Measurements from ENCODE around the gene FBXL4.

The FBXL4 gene

GRCh38 chr6:98931696-98932095, 16.1 kb downstream of the FBXL4 start:
- Histone ChIP-seq H3K9ac (ENCODE audit: low read length) (no peak overlapping the region), H3K4me2 (ENCODE audit: low read length) (no peak overlapping the region), H2AFZ (ENCODE audit: insufficient read depth, low read length, poor library complexity) (no peak overlapping the region), H3K14ac (ENCODE audit: low read length) (no peak overlapping the region), H4K8ac (ENCODE audit: low read depth, low read length) (no peak overlapping the region), H3K9me3 (ENCODE audit: insufficient read depth, low read depth, low read length) (no peaks in the 10 kb centered on the region), H3K79me2 (ENCODE audit: control insufficient read depth, insufficient read depth, low read length, poor library complexity) (no peaks in the 10 kb centered on the region), H4K12ac (ENCODE audit: low read depth, low read length) (no peak overlapping the region), H3K36me3 (ENCODE audit: control insufficient read depth in 1 of 2, insufficient read depth in 2 of 2, low read length in 2 of 2) (no peaks in the 10 kb centered on the region), H4K91ac (ENCODE audit: low read depth, low read length) (no peak overlapping the region), H2BK12ac (ENCODE audit: low read length) (no peak overlapping the region), H2BK5ac (ENCODE audit: low read depth, low read length, poor library complexity) (no peak overlapping the region), H3K27ac (ENCODE audit: low read depth, low read length) (no peak overlapping the region), H3K23ac (ENCODE audit: low read length) (no peak overlapping the region), H2AK5ac (ENCODE audit: low read length) (no peak overlapping the region), H3K4me1 (ENCODE audit: control insufficient read depth in 1 of 2, insufficient read depth in 2 of 2, low read length in 2 of 2) (no peaks in the 10 kb centered on the region), H3K4me3 (ENCODE audit: low read depth, low read length) (no peak overlapping the region), H2BK120ac (ENCODE audit: insufficient read depth, low read length, poor library complexity) (no peak overlapping the region), H3K27me3 (ENCODE audit: insufficient read depth, low read length) (no peaks in the 10 kb centered on the region), H3K4ac (ENCODE audit: low read depth, low read length) (no peak overlapping the region), H3K79me1 (ENCODE audit: low read length) (no peaks in the 10 kb centered on the region), H3K18ac (ENCODE audit: low read length) (no peak overlapping the region)
- DNase-seq, result no peak
- no CpG with 5 or more reads among the region's 3 CpGs for WGBS (ENCODE audit: extremely low coverage, insufficient coverage, insufficient read length)

- Histone ChIP-seq H4K12ac (ENCODE audit: low read depth, low read length) (no peak overlapping the region), H3K9me3 (ENCODE audit: insufficient read depth, low read depth, low read length) (no peaks in the 10 kb centered on the region)
Measured at GRCh38 chr6:98929498-98930060, 18.2 kb downstream of the FBXL4 start.

GRCh38 chr6:98928688-98929087, 19.1 kb downstream of the FBXL4 start:
- Histone ChIP-seq H3K4me1 (ENCODE audit: control insufficient read depth in 1 of 2, insufficient read depth in 2 of 2, low read length in 2 of 2) (no peaks in the 10 kb centered on the region), H3K27me3 (ENCODE audit: insufficient read depth, low read length) (no peaks in the 10 kb centered on the region), H3K23ac (ENCODE audit: low read length) (no peak overlapping the region), H3K4me3 (ENCODE audit: low read depth, low read length) (no peak overlapping the region), H4K91ac (ENCODE audit: low read depth, low read length) (no peak overlapping the region), H2BK12ac (ENCODE audit: low read length) (no peak overlapping the region), H3K14ac (ENCODE audit: low read length) (no peak overlapping the region), H3K36me3 (ENCODE audit: control insufficient read depth in 1 of 2, insufficient read depth in 2 of 2, low read length in 2 of 2) (peaks cover 0 to 2% of the 10 kb centered on the region in 2 experiments), H2BK5ac (ENCODE audit: low read depth, low read length, poor library complexity) (no peak overlapping the region), H3K18ac (ENCODE audit: low read length) (no peak overlapping the region), H4K12ac (ENCODE audit: low read depth, low read length) (no peak overlapping the region), H3K79me1 (ENCODE audit: low read length) (no peaks in the 10 kb centered on the region), H2AK5ac (ENCODE audit: low read length) (no peak overlapping the region), H3K4ac (ENCODE audit: low read depth, low read length) (no peak overlapping the region), H3K9ac (ENCODE audit: low read length) (no peak overlapping the region), H3K9me3 (ENCODE audit: insufficient read depth, low read depth, low read length) (no peaks in the 10 kb centered on the region), H2AFZ (ENCODE audit: insufficient read depth, low read length, poor library complexity) (no peak overlapping the region), H4K8ac (ENCODE audit: low read depth, low read length) (no peak overlapping the region), H3K79me2 (ENCODE audit: control insufficient read depth, insufficient read depth, low read length, poor library complexity) (no peaks in the 10 kb centered on the region), H3K27ac (ENCODE audit: low read depth, low read length) (no peak overlapping the region), H3K4me2 (ENCODE audit: low read length) (no peak overlapping the region), H2BK120ac (ENCODE audit: insufficient read depth, low read length, poor library complexity) (no peak overlapping the region)
- 100% methylated on average over 3 of the region's 3 CpGs for WGBS (ENCODE audit: extremely low coverage, insufficient coverage, insufficient read length)
- DNase-seq, result no peak

More at GRCh38 chr6:98929498-98930060, 18.2 kb downstream of the FBXL4 start:
- Histone ChIP-seq H2BK120ac (ENCODE audit: insufficient read depth, low read length, poor library complexity) (no peak overlapping the region), H3K27me3 (ENCODE audit: insufficient read depth, low read length) (no peaks in the 10 kb centered on the region), H4K91ac (ENCODE audit: low read depth, low read length) (no peak overlapping the region), H3K79me1 (ENCODE audit: low read length) (no peaks in the 10 kb centered on the region), H3K27ac (ENCODE audit: low read depth, low read length) (no peak overlapping the region), H2BK5ac (ENCODE audit: low read depth, low read length, poor library complexity) (no peak overlapping the region), H3K4me2 (ENCODE audit: low read length) (no peak overlapping the region), H3K79me2 (ENCODE audit: control insufficient read depth, insufficient read depth, low read length, poor library complexity) (no peaks in the 10 kb centered on the region), H3K4me3 (ENCODE audit: low read depth, low read length) (no peak overlapping the region), H2BK12ac (ENCODE audit: low read length) (no peak overlapping the region), H3K23ac (ENCODE audit: low read length) (no peak overlapping the region), H3K14ac (ENCODE audit: low read length) (no peak overlapping the region), H3K4ac (ENCODE audit: low read depth, low read length) (no peak overlapping the region), H3K36me3 (ENCODE audit: control insufficient read depth in 1 of 2, insufficient read depth in 2 of 2, low read length in 2 of 2) (peaks cover 0 to 2% of the 10 kb centered on the region in 2 experiments), H3K18ac (ENCODE audit: low read length) (no peak overlapping the region), H4K8ac (ENCODE audit: low read depth, low read length) (no peak overlapping the region), H2AFZ (ENCODE audit: insufficient read depth, low read length, poor library complexity) (no peak overlapping the region), H3K4me1 (ENCODE audit: control insufficient read depth in 1 of 2, insufficient read depth in 2 of 2, low read length in 2 of 2) (no peaks in the 10 kb centered on the region), H3K9ac (ENCODE audit: low read length) (no peak overlapping the region), H2AK5ac (ENCODE audit: low read length) (no peak overlapping the region)
- no peak for DNase-seq
- no CpG with 5 or more reads among the region's 2 CpGs for WGBS (ENCODE audit: extremely low coverage, insufficient coverage, insufficient read length)

GRCh38 chr6:98927534-98927933, 20.2 kb downstream of the FBXL4 start:
- H3K4me3 ChIP-seq (ENCODE audit: low read depth, low read length), result no peak overlapping the region
- H2AFZ ChIP-seq (ENCODE audit: insufficient read depth, low read length, poor library complexity), result no peak overlapping the region
- H4K91ac ChIP-seq (ENCODE audit: low read depth, low read length), result no peak overlapping the region
- peaks cover 0 to 2% of the 10 kb centered on the region in 2 experiments for H3K36me3 ChIP-seq (ENCODE audit: control insufficient read depth in 1 of 2, insufficient read depth in 2 of 2, low read length in 2 of 2)
- no peak overlapping the region for H4K12ac ChIP-seq (ENCODE audit: low read depth, low read length)
- no peak overlapping the region for H2BK120ac ChIP-seq (ENCODE audit: insufficient read depth, low read length, poor library complexity)
- H3K23ac ChIP-seq (ENCODE audit: low read length), result no peak overlapping the region
- no peak overlapping the region for H3K14ac ChIP-seq (ENCODE audit: low read length)
- H3K9me3 ChIP-seq (ENCODE audit: insufficient read depth, low read depth, low read length), result no peaks in the 10 kb centered on the region
- DNase-seq, result no peak
- no peak overlapping the region for H3K9ac ChIP-seq (ENCODE audit: low read length)
- no peaks in the 10 kb centered on the region for H3K79me1 ChIP-seq (ENCODE audit: low read length)
- H3K27ac ChIP-seq (ENCODE audit: low read depth, low read length), result no peak overlapping the region
- no peaks in the 10 kb centered on the region for H3K27me3 ChIP-seq (ENCODE audit: insufficient read depth, low read length)
- no peak overlapping the region for H2BK5ac ChIP-seq (ENCODE audit: low read depth, low read length, poor library complexity)
- H3K4me1 ChIP-seq (ENCODE audit: control insufficient read depth in 1 of 2, insufficient read depth in 2 of 2, low read length in 2 of 2), result no peaks in the 10 kb centered on the region
- no peak overlapping the region for H2BK12ac ChIP-seq (ENCODE audit: low read length)
- no peak overlapping the region for H2AK5ac ChIP-seq (ENCODE audit: low read length)
- no peak overlapping the region for H3K4ac ChIP-seq (ENCODE audit: low read depth, low read length)
- H3K4me2 ChIP-seq (ENCODE audit: low read length), result no peak overlapping the region
- no peaks in the 10 kb centered on the region for H3K79me2 ChIP-seq (ENCODE audit: control insufficient read depth, insufficient read depth, low read length, poor library complexity)
- no peak overlapping the region for H3K18ac ChIP-seq (ENCODE audit: low read length)
- no peak overlapping the region for H4K8ac ChIP-seq (ENCODE audit: low read depth, low read length)

Measured in trophoblast cell (in vitro differentiated cells and primary cell).